Vagina (tissue), 2 donors: ENCODE measurements around the gene FRG2B. TPM values are rescaled to one million over a fixed set of nuclear protein-coding genes. Genes with fewer than 3 reads are reported as not detected.
"Not testable (repeated sequence)": the region's sequence is repeated elsewhere in the genome, so short reads cannot be mapped to it uniquely, and the experiment has no call there.

Source experiments
- DNase-seq, 2 donors: peaks; one replicate each; pipeline ENCODE4 v3.0.0-alpha.2; 2017; ENCODE audit errors: extremely low spot score in 2 of 2
- H3K27ac ChIP-seq: fragments of 200-600 bp; sonication (generic); one replicate; pipeline ENCODE4 v1.5.1; 2019
- H3K27me3 ChIP-seq: fragments of 200-600 bp; sonication (generic); one replicate; pipeline ENCODE4 v1.5.1; 2019
- H3K36me3 ChIP-seq, 2 donors: fragments of 200-600 bp; sonication (generic); one replicate each; pipeline ENCODE4 v1.5.1; 2017 to 2019
- H3K4me1 ChIP-seq: fragments of 200-600 bp; sonication (generic); one replicate; pipeline ENCODE4 v1.5.1; 2019
- H3K4me3 ChIP-seq, 2 donors: fragments of 200-600 bp; sonication (generic); 1 replicate in 1 of 2; 2 replicates in 1 of 2; pipeline ENCODE4 v1.5.1; 2016 to 2019
- H3K9me3 ChIP-seq: fragments of 200-600 bp; sonication (generic); one replicate; pipeline ENCODE4 v1.5.1; 2019
- CTCF ChIP-seq, 3 experiments: fragments of 450-650 bp in 2 of 3; fragments of 200-600 bp in 1 of 3; sonication (generic) in 1 of 3; IDR thresholded peaks; one replicate each; pipeline ENCODE4 v1.5.1; 2017 to 2019; ENCODE audit warnings: antibody characterized with exemption in 3 of 3, mild to moderate bottlenecking in 2 of 3, moderate library complexity in 2 of 3
- POLR2A ChIP-seq, 2 donors: fragments of 450-650 bp; IDR thresholded peaks; one replicate each; pipeline ENCODE4 v1.6.1; 2017; ENCODE audit warnings: antibody characterized with exemption in 2 of 2, mild to moderate bottlenecking in 2 of 2, moderate library complexity in 2 of 2
- POLR2AphosphoS5 ChIP-seq, 2 donors: sonication (generic); formaldehyde crosslinking; IDR thresholded peaks; one replicate each; pipeline ENCODE4 v1.9.0; 2017; ENCODE audit warnings: antibody characterized with exemption in 2 of 2, mild to moderate bottlenecking in 2 of 2, low read depth in 1 of 2; ENCODE audit not compliant: insufficient read depth in 1 of 2
- intact Hi-C: fragments of 100-400 bp; cut with DNase I; formaldehyde crosslinking; loops from one replicate; pipeline ENCODE4 v1.15.1; 2023
- total RNA-seq: library from RNA; depleted of rRNA; stranded (reverse); fragments of >200 nt; gene quantifications from one replicate; pipeline ENCODE4 v1.2.3, GENCODE V29; 2016

Gene FRG2B
- total RNA-seq, 1 donor from 2014 or later = not detected

GRCh38 chr10:133590970-133591359 is 35.6 kb downstream of the FRG2B start:
- no peaks in the 10 kb centered on the region for H3K27me3 ChIP-seq
- H3K4me3 ChIP-seq = no peak overlapping the region
- TF ChIP-seq POLR2AphosphoS5 (IDR thresholded peaks at IDR 0.05; ENCODE audit: insufficient read depth in 1 of 2, low read depth in 1 of 2) (no peak), CTCF (IDR thresholded peaks at IDR 0.05) (no peak), POLR2A (IDR thresholded peaks at IDR 0.05) (no peak)
- DNase-seq = no peak
- no peaks in the 10 kb centered on the region for H3K9me3 ChIP-seq
- intact Hi-C loops = no loop called here
- no peak overlapping the region for H3K27ac ChIP-seq
- H3K4me1 ChIP-seq = no peaks in the 10 kb centered on the region
- no peaks in the 10 kb centered on the region for H3K36me3 ChIP-seq

- no peak for TF ChIP-seq POLR2A (IDR thresholded peaks at IDR 0.05)
- no peak for DNase-seq
- intact Hi-C loops = no loop called here
- no peaks in the 10 kb centered on the region for H3K9me3 ChIP-seq
- H3K4me3 ChIP-seq = no peak overlapping the region
- no peaks in the 10 kb centered on the region for H3K27me3 ChIP-seq
- H3K27ac ChIP-seq = no peak overlapping the region
- no peaks in the 10 kb centered on the region for H3K4me1 ChIP-seq
- H3K36me3 ChIP-seq = no peaks in the 10 kb centered on the region
These were observed 36.2 kb downstream of the FRG2B start for GRCh38 chr10:133590226-133590969.

GRCh38 chr10:133577037-133577436 is 49.6 kb downstream of the FRG2B start:
- intact Hi-C loops, H3K9me3 ChIP-seq, H3K36me3 ChIP-seq, H3K27me3 ChIP-seq, DNase-seq, H3K4me3 ChIP-seq, H3K27ac ChIP-seq, H3K4me1 ChIP-seq: not testable (repeated sequence)

Other genes with a start within 250 kb of the FRG2B start
- gene PAOX, start 247.5 kb downstream of the FRG2B start, total RNA-seq = 16.9 TPM
- 57.5 TPM for gene MTG1, start 232.6 kb downstream of the FRG2B start, total RNA-seq
- not detected for gene SPRN, start 202.2 kb downstream of the FRG2B start, total RNA-seq
- 1.5 TPM for gene SCART1, start 172.8 kb downstream of the FRG2B start, total RNA-seq
- 2.9 TPM for gene CYP2E1, start 99.4 kb downstream of the FRG2B start, total RNA-seq
- gene SYCE1, start 61.2 kb downstream of the FRG2B start, total RNA-seq = not detected